ENCODE results near the gene CYP3A5.

DNA sequence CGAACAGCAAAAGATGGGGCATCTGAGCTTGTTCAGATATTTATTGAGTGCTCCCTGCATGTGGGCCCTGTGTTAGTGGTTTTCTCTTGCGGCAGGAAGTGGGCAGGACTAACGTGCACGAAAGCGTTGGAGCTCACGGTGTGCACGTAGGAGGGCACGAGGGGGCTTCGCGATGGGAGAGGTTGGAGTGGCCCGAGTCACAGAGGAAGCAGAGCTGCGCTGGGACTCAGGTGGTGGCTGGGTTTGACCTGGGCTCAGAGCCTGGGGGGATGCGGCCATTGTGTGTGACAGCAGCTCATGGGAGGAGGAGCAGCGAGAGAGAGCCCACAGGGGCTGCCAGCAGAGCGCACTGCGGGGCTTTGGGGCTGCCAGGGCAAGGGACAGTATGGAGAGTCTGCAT, 55.3 kb downstream of the CYP3A5 start:
- peak; percentile 80 for TF ChIP-seq POLR2A (IDR thresholded peaks at IDR 0.05; ENCODE audit: extremely low read depth, insufficient read length)
- TF ChIP-seq, protein P1, sequence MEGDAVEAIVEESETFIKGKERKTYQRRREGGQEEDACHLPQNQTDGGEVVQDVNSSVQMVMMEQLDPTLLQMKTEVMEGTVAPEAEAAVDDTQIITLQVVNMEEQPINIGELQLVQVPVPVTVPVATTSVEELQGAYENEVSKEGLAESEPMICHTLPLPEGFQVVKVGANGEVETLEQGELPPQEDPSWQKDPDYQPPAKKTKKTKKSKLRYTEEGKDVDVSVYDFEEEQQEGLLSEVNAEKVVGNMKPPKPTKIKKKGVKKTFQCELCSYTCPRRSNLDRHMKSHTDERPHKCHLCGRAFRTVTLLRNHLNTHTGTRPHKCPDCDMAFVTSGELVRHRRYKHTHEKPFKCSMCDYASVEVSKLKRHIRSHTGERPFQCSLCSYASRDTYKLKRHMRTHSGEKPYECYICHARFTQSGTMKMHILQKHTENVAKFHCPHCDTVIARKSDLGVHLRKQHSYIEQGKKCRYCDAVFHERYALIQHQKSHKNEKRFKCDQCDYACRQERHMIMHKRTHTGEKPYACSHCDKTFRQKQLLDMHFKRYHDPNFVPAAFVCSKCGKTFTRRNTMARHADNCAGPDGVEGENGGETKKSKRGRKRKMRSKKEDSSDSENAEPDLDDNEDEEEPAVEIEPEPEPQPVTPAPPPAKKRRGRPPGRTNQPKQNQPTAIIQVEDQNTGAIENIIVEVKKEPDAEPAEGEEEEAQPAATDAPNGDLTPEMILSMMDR (IDR thresholded peaks at IDR 0.05; ENCODE audit: low read depth, low read length) = no peak
- peak; percentile 99 for TF ChIP-seq MYC (IDR thresholded peaks at IDR 0.05; ENCODE audit: low read depth, low read length)
